Activated T-cell treated with anti-CD3 and anti-CD28 coated beads, Interleukin-2, amount 50 U/mL, for 4 hours (primary cell): Measurements from ENCODE around the gene ARID5B. TPM values are rescaled to one million over a fixed set of nuclear protein-coding genes. Genes with fewer than 3 reads are reported as not detected.
A peak's percentile ranks its signal among the peaks of the same experiment; 100 is the strongest.

Experiments used
- ATAC-seq, 2 donors: fragments of 200-7000 bp; cut with Tn5 transposase; one replicate each; pipeline ENCODE4 v1.10.0; 2021
- DNase-seq: peaks from one replicate; pipeline ENCODE4 v3.0.0-alpha.2; 2020
- H3K27me3 Mint-ChIP-seq: one replicate; pipeline ENCODE4 v1.8.0; 2021; ENCODE audit warnings: low read depth, mixed read lengths
- H3K36me3 Mint-ChIP-seq: one replicate; pipeline ENCODE4 v1.8.0; 2022; ENCODE audit warnings: mixed read lengths; ENCODE audit not compliant: insufficient read depth
- H3K4me1 Mint-ChIP-seq: one replicate; pipeline ENCODE4 v1.8.0; 2021; ENCODE audit warnings: low read depth, mixed read lengths
- H3K4me3 Mint-ChIP-seq: one replicate; pipeline ENCODE4 v1.8.0; 2021; ENCODE audit warnings: mild to moderate bottlenecking, moderate library complexity, mixed read lengths
- H3K9me3 Mint-ChIP-seq: one replicate; pipeline ENCODE4 v1.8.0; 2021; ENCODE audit warnings: mixed read lengths
- total RNA-seq, 3 donors: library from RNA; stranded (reverse); gene quantifications; one replicate each; pipeline ENCODE4 v1.2.1, GENCODE V29; 2021

Gene ARID5B
- total RNA-seq, 3 donors from 2014 or later = 50.8 to 83.7 (median 69.8) TPM

DNA sequence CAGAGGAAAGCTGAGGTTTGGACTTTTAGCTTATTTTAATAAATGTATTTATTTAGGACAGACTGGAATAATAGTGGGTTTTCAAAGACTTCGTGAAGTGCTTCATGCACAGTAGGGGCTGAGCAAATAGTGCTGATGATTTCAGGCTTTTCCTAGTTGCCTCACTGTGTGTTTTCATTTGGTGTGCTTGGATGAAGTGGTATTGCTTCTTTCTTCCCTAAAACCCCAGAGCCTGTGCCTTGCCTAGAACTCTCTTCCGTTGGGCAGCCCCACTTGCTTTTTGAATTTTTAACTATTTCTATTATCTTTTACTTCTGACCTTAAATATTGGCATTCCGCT lies 49.6 kb downstream of the ARID5B start:
- Mint-ChIP-seq H3K9me3 (no peaks in the 10 kb centered on the region), H3K36me3 (peaks cover 44% of the 10 kb centered on the region), H3K4me3 (no peak overlapping the region), H3K4me1 (peaks cover 35% of the 10 kb centered on the region), H3K27me3 (no peaks in the 10 kb centered on the region)
- no peak for ATAC-seq
- no peak for DNase-seq

DNA sequence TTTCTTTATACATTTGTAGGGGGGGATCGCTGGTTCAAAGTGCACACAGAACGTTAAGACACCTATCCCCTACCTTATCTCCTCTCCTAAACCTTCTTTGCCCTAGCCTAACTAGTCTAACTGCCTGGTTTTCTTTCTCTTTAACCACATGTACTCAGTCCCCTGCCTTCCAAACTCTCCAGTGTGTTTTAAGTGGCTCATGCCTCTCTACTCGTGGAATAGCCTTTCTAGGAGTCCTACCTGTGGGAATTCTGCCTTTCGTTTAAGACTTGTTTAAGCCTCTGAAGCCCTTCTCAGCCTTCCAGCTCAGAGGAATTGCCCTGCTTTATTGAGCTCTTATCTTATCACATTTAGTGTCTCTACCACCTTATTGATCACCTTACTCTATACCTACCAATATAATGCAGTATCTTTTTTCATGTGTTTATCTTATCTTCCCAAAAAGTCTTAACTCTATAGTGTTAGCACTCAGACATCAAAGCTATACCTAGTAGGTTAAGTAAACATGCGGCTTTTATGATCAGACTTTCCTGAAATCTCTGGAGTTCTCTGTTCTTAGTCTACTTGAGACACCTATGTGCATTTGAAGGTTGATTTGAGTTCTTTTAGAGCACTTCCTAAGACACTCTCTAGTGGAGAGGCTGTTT lies 50.7 kb downstream of the ARID5B start:
- Mint-ChIP-seq H3K4me3 (no peak overlapping the region), H3K36me3 (peaks cover 50% of the 10 kb centered on the region), H3K27me3 (no peaks in the 10 kb centered on the region), H3K4me1 (peaks cover 42% of the 10 kb centered on the region), H3K9me3 (no peaks in the 10 kb centered on the region)
- DNase-seq = no peak
- no peak for ATAC-seq

DNA sequence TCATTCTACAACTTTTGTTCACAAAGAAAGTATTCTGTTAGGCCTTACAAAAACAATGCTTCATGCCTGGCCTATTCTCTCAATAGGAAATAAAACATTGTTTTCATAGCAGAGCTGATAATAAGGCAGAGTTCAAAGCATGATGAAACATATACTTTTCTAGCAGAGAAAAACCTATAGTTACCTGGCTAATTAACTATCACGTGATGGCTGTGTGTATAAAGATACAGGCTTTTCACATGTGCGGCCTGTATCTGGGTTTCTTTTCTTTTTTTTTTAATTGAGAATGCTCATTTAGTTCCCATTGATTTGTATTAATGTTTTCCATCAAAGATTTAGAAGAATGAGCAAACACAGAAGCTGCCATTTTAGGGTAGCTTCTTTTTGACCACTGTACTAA lies 51.7 kb downstream of the ARID5B start:
- peaks cover 50% of the 10 kb centered on the region for H3K36me3 Mint-ChIP-seq
- no peaks in the 10 kb centered on the region for H3K27me3 Mint-ChIP-seq
- H3K4me1 Mint-ChIP-seq = peaks cover 46% of the 10 kb centered on the region
- DNase-seq (no peak), ATAC-seq (no peak)
- no peak overlapping the region for H3K4me3 Mint-ChIP-seq
- no peaks in the 10 kb centered on the region for H3K9me3 Mint-ChIP-seq

DNA sequence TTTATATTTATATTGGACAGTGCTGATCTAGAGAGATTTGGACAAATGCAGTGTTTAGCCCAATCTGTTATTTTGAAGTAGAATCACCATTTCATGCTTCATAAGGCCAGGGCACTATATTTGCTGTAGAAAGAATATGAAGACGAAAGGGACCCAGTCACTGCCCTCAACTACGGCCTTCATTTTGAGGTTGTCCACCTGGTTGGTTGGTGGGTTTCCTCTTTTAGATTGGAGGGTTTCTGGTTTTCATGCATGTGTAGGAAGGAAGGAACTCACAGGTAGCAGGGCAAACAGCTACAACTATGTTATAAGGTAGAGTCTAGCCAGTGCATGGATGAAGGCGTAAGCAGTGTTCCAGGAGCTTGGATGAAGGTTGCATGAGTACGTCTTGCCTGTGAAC lies 56.3 kb downstream of the ARID5B start:
- no peak overlapping the region for H3K4me3 Mint-ChIP-seq
- no peak for DNase-seq
- no peaks in the 10 kb centered on the region for H3K27me3 Mint-ChIP-seq
- H3K9me3 Mint-ChIP-seq = no peaks in the 10 kb centered on the region
- peaks cover 50% of the 10 kb centered on the region for H3K36me3 Mint-ChIP-seq
- H3K4me1 Mint-ChIP-seq = peaks cover 63% of the 10 kb centered on the region
- no peak for ATAC-seq

DNA sequence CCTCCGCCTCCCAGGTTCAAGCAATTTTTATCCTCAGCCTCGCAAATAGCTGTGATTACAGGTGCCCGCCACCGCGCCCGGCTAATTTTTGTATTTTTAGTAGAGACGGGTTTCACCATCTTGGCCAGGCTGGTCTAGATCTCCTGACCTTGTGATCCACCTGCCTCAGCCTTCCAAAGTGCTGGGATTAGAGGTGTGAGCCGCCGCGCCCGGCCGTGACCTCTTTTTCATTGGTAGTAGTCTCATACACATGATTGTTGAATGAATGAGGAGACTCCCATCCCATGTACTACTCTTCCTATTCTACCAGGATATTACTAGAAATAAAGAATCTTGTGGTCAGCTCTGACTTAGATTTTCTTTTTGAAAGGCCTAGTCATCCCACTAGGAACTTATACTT lies 56.8 kb downstream of the ARID5B start:
- H3K27me3 Mint-ChIP-seq = no peaks in the 10 kb centered on the region
- ATAC-seq (no peak), DNase-seq (no peak)
- H3K9me3 Mint-ChIP-seq = no peaks in the 10 kb centered on the region
- H3K4me1 Mint-ChIP-seq = peaks cover 65% of the 10 kb centered on the region
- H3K4me3 Mint-ChIP-seq = no peak overlapping the region
- peaks cover 49% of the 10 kb centered on the region for H3K36me3 Mint-ChIP-seq

DNA sequence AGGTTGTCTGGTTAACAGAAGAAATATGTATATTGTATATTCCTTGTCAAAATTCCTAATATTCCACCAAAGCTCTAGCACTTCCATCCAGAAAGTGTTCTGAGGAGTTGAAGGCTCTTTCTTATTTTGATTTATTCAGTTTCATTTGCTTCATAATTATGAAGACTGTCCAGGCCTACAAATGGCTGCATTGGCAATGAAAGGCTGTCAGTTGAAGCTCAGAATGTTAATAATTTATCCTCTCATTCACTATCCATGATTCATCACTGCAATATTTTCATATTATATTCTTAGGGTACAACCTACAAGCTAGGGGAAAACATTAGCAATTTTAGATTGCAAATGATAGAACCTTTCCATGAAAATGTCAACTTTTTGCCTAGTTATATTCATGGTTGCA lies 57.3 kb downstream of the ARID5B start:
- no peak for ATAC-seq
- DNase-seq = no peak
- Mint-ChIP-seq H3K4me1 (peaks cover 68% of the 10 kb centered on the region), H3K27me3 (no peaks in the 10 kb centered on the region), H3K9me3 (no peaks in the 10 kb centered on the region), H3K4me3 (no peak overlapping the region), H3K36me3 (peaks cover 50% of the 10 kb centered on the region)

GRCh38 chr10:61959814-61960213 lies 58.3 kb downstream of the ARID5B start:
- DNase-seq (no peak), ATAC-seq (no peak)
- H3K4me3 Mint-ChIP-seq = no peak overlapping the region
- H3K36me3 Mint-ChIP-seq = peaks cover 48% of the 10 kb centered on the region
- H3K4me1 Mint-ChIP-seq = peaks cover 75% of the 10 kb centered on the region
- H3K27me3 Mint-ChIP-seq = no peaks in the 10 kb centered on the region
- no peaks in the 10 kb centered on the region for H3K9me3 Mint-ChIP-seq

DNA sequence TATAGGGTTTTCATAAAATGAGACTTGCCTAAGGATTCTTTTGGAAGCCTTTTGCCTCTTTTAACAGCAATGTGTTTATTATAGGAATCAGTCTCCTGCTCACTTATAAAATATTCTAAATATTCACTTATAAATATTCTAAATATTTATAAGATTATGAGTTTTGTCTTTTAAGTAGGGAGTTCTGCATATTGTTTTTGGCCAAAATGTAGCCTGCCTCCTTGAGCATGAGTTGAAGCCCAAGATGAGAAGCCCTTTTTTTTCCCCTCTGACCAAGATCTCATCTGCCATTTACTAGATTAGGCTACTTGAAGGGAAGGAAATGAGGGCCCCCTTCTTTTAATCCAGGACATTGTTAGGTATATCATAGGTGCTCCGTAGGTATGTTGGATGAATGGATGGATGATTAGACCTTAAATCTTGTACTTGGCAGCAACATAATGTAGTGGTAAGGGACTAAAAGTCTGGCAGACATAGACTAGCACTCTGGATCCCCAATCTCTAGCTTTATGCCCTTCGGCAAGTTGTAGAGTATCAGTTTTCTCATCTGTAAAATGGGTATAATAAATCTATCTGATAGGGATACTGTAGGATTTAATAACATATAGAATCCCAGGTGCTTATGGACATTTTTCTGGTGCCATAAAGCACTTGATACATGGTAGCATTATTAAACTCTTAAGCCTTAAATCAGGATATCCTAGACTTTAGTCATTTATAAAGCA lies 59.1 kb downstream of the ARID5B start:
- Mint-ChIP-seq H3K27me3 (no peaks in the 10 kb centered on the region), H3K4me1 (peaks cover 74% of the 10 kb centered on the region), H3K4me3 (no peak overlapping the region), H3K36me3 (peaks cover 45% of the 10 kb centered on the region), H3K9me3 (no peaks in the 10 kb centered on the region)
- DNase-seq (no peak), ATAC-seq (no peak)

DNA sequence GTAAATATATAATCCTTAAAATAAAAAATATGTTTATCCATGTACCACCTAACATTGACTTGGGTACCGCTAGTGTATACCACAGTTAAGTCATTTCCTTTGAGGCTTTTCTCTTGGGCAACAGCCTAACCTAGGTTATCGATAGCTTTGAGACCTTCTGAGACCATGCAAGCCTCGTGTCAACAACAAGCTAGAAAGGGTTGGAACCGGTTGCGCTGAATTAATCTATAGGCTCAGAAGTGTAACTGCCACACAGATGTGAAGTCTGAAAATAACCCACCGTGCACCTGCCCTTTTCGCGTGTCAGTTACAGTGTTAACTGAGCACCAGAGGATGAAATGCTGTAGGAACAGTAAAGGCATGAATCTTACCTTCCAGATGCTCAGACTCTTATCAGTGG lies 59.8 kb downstream of the ARID5B start:
- ATAC-seq (peak; percentile 32 to 47), DNase-seq (no peak)
- Mint-ChIP-seq H3K36me3 (peaks cover 43% of the 10 kb centered on the region), H3K27me3 (no peaks in the 10 kb centered on the region), H3K9me3 (no peaks in the 10 kb centered on the region), H3K4me1 (peaks cover 75% of the 10 kb centered on the region), H3K4me3 (no peak overlapping the region)

DNA sequence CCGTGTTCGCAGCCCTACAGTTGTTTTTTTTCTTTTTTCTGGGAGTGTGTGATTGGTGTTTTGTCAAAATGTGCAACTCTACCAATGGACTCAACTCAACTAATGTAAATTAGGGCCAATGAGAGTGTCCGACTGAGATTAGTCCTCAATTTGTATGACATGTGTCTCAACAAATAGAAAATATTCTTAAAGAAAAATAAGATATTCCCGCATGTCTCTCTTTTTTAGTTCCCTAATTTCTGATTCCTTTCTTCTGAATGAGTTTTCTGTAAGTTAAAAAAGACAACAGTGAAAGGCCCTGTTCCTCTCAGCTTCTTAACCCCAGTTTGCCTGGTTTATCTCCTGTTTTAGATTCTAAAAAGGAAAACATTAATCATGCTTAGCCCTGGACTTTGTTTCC lies 61.5 kb downstream of the ARID5B start:
- Mint-ChIP-seq H3K27me3 (no peaks in the 10 kb centered on the region), H3K4me1 (peaks cover 77% of the 10 kb centered on the region), H3K9me3 (no peaks in the 10 kb centered on the region), H3K36me3 (peaks cover 48% of the 10 kb centered on the region), H3K4me3 (no peak overlapping the region)
- no peak for ATAC-seq
- DNase-seq = no peak

DNA sequence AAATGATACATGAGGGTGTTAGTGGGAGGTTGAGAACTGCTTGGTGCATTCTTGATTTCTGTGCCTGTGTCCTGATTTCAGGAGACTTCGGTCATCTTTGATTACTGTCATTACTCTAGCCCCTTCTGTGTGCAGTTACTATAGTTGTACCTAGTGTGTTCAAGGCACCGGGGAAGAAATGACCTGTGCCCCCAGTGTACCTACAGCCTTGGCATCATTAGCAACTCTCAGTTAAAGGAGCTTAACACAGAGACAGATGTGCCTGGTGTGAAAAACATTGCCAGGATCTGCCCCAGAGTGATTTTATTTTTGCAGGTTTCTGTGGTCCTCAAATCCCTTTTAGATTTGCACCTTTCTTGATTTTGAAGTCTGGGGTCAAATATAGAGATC lies 62.2 kb downstream of the ARID5B start:
- H3K4me3 Mint-ChIP-seq = peak overlapping the region; percentile 54
- no peaks in the 10 kb centered on the region for H3K9me3 Mint-ChIP-seq
- H3K4me1 Mint-ChIP-seq = peaks cover 81% of the 10 kb centered on the region
- no peaks in the 10 kb centered on the region for H3K27me3 Mint-ChIP-seq
- DNase-seq = no peak
- H3K36me3 Mint-ChIP-seq = peaks cover 49% of the 10 kb centered on the region
- ATAC-seq = no peak

GRCh38 chr10:61964059-61964709 lies 62.7 kb downstream of the ARID5B start:
- peak overlapping the region; percentile 54 for H3K4me3 Mint-ChIP-seq
- H3K9me3 Mint-ChIP-seq = no peaks in the 10 kb centered on the region
- ATAC-seq (no peak), DNase-seq (no peak)
- H3K36me3 Mint-ChIP-seq = peaks cover 49% of the 10 kb centered on the region
- peaks cover 81% of the 10 kb centered on the region for H3K4me1 Mint-ChIP-seq
- H3K27me3 Mint-ChIP-seq = no peaks in the 10 kb centered on the region

DNA sequence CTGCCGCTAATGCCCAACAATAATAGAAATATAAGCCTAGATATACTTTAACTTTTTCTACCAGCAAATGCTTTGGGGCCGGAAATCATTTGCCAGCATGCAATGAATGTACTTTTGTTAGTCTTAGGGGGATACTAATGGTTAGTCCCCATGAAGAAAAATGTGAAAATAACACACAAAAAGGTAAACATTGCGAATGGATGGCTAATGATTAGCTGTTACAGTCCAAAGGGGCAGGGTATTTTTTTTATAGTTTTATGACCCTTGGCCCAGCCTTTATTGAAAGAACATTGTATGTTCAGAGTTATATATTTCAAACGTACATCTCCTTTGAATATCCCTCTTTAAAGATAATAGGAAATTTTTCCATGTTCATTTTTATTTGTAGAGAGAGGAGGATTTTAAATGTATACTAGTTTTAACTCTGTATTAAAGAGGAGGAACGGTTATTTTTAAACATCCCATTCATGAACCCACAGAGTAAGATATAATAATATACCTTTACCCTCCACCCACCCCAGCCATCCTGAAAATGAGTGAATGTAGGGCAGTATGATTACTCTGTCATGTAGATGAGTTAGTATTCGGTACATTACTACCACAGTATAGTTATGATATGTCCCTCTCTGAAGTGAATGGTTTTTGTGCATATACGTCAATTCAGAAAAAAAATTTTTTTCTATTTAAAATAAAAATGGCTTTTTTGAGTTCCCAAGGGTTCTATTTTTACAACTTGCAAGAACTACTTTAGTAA lies 63.6 kb downstream of the ARID5B start:
- Mint-ChIP-seq H3K9me3 (no peaks in the 10 kb centered on the region), H3K4me3 (no peak overlapping the region), H3K36me3 (peaks cover 46% of the 10 kb centered on the region), H3K27me3 (no peaks in the 10 kb centered on the region), H3K4me1 (peaks cover 77% of the 10 kb centered on the region)
- ATAC-seq = peak; percentile 45 to 51
- no peak for DNase-seq

GRCh38 chr10:61965703-61966395 lies 64.3 kb downstream of the ARID5B start:
- Mint-ChIP-seq H3K4me3 (no peak overlapping the region), H3K9me3 (no peaks in the 10 kb centered on the region), H3K27me3 (no peaks in the 10 kb centered on the region), H3K4me1 (peaks cover 80% of the 10 kb centered on the region), H3K36me3 (peaks cover 50% of the 10 kb centered on the region)
- ATAC-seq (peak; percentile 53 to 63), DNase-seq (no peak)
